Measurements from ENCODE around the gene MRC1.

GRCh38 chr10:17915181-17915580, 106.0 kb downstream of the MRC1 start:
- TF ChIP-seq EZH2 (IDR thresholded peaks at IDR 0.05; ENCODE audit: insufficient read depth, low read length): no peak
- TF ChIP-seq, protein P1, sequence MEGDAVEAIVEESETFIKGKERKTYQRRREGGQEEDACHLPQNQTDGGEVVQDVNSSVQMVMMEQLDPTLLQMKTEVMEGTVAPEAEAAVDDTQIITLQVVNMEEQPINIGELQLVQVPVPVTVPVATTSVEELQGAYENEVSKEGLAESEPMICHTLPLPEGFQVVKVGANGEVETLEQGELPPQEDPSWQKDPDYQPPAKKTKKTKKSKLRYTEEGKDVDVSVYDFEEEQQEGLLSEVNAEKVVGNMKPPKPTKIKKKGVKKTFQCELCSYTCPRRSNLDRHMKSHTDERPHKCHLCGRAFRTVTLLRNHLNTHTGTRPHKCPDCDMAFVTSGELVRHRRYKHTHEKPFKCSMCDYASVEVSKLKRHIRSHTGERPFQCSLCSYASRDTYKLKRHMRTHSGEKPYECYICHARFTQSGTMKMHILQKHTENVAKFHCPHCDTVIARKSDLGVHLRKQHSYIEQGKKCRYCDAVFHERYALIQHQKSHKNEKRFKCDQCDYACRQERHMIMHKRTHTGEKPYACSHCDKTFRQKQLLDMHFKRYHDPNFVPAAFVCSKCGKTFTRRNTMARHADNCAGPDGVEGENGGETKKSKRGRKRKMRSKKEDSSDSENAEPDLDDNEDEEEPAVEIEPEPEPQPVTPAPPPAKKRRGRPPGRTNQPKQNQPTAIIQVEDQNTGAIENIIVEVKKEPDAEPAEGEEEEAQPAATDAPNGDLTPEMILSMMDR (IDR thresholded peaks at IDR 0.05; ENCODE audit: insufficient read depth, low read depth, low read length): no peak
